Measurements from ENCODE around the gene TPRX2. TPM values are rescaled to one million over a fixed set of nuclear protein-coding genes. Genes with fewer than 3 reads are reported as not detected.
A peak's percentile ranks its signal among the peaks of the same experiment; 100 is the strongest.

Gene TPRX2
- total RNA-seq, 1 experiment from 2014 or later, result not detected

DNA sequence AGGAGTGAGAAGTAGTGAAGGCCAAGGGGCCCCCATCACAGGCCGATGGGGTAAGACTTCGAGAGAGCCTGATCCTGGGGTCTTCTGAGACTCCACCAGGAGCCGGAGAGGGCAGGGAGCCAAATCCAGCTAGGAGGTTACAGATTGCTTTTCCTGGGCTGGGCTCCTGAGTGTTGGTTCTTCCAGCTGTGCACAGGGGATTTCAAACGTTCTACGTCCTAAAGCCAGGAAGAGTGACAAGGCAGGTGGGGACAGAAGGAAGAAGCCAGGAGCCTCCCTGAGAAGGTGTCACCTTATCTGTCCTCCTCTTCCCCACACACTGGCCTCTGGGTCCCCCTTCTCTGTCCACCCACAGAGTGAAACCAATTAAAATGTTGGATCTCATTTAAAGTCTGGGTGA, 16.1 kb upstream of the TPRX2 start:
- ChIA-PET POLR2A (ENCODE audit: low non-redundant PET) (interaction anchor here (0.6 kb wide), 1 partner anchor 55 kb away, joined by 3 read pairs; no protein-coding TSS in a partner anchor), CTCF (no interaction called here)
- no peak for TF ChIP-seq EZH2 (IDR thresholded peaks at IDR 0.05; ENCODE audit: borderline replicate concordance, low read depth, low read length, poor library complexity, severe bottlenecking)
- TF ChIP-seq, protein P1, sequence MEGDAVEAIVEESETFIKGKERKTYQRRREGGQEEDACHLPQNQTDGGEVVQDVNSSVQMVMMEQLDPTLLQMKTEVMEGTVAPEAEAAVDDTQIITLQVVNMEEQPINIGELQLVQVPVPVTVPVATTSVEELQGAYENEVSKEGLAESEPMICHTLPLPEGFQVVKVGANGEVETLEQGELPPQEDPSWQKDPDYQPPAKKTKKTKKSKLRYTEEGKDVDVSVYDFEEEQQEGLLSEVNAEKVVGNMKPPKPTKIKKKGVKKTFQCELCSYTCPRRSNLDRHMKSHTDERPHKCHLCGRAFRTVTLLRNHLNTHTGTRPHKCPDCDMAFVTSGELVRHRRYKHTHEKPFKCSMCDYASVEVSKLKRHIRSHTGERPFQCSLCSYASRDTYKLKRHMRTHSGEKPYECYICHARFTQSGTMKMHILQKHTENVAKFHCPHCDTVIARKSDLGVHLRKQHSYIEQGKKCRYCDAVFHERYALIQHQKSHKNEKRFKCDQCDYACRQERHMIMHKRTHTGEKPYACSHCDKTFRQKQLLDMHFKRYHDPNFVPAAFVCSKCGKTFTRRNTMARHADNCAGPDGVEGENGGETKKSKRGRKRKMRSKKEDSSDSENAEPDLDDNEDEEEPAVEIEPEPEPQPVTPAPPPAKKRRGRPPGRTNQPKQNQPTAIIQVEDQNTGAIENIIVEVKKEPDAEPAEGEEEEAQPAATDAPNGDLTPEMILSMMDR (conservative IDR thresholded peaks at IDR 0.05; ENCODE audit: low read depth, low read length), result no peak
- H3K27me3 ChIP-seq (replicated peaks; ENCODE audit: insufficient read depth, low read depth, low read length, poor library complexity), result no peaks in the 10 kb centered on the region
- no peak for DNase-seq (ENCODE audit: low spot score)
- no peaks in the 10 kb centered on the region for H3K9me3 ChIP-seq (ENCODE audit: low read depth, low read length, poor library complexity, severe bottlenecking)
- no TSS peak for BruUV-seq (replicated peaks)
- H3K27ac ChIP-seq (ENCODE audit: low read depth, low read length, poor library complexity, severe bottlenecking), result no peak overlapping the region
- intact Hi-C loops (cut with micrococcal nuclease; ENCODE audit: unreplicated experiment), result no loop called here
- H3K4me1 ChIP-seq (ENCODE audit: insufficient read depth, low read length, poor library complexity, severe bottlenecking), result no peaks in the 10 kb centered on the region
- H3K36me3 ChIP-seq (ENCODE audit: insufficient read depth, low read length, poor library complexity, severe bottlenecking), result no peaks in the 10 kb centered on the region
- H3K4me3 ChIP-seq (ENCODE audit: low read depth, low read length, poor library complexity, severe bottlenecking), result no peak overlapping the region

DNA sequence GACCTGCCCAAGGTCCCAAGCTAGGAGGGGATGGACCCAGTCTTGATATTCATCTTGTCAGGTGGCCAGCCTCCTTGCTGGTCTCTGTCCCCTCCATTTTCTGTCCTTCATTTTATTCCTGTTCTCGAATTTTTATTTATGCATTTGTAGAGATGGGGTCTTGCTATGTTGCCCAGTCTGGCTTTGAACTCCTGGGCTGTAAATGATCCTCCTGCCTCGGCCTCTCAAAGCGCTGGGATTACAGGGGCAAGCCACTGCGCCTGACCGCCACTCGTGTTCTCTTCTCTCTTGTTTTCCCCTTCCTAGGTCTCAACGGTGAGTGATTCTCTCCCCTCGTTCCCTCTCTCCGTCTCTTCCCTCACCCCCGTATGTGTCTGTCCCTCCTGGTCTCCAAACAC, 10.6 kb upstream of the TPRX2 start:
- H3K27me3 ChIP-seq (replicated peaks; ENCODE audit: insufficient read depth, low read depth, low read length, poor library complexity), result no peaks in the 10 kb centered on the region
- H3K9me3 ChIP-seq (ENCODE audit: low read depth, low read length, poor library complexity, severe bottlenecking), result no peaks in the 10 kb centered on the region
- no peak overlapping the region for H3K27ac ChIP-seq (ENCODE audit: low read depth, low read length, poor library complexity, severe bottlenecking)
- no peaks in the 10 kb centered on the region for H3K36me3 ChIP-seq (ENCODE audit: insufficient read depth, low read length, poor library complexity, severe bottlenecking)
- no TSS peak for BruUV-seq (replicated peaks)
- no peak for TF ChIP-seq EZH2 (IDR thresholded peaks at IDR 0.05; ENCODE audit: borderline replicate concordance, low read depth, low read length, poor library complexity, severe bottlenecking)
- TF ChIP-seq, protein P1 (conservative IDR thresholded peaks at IDR 0.05; ENCODE audit: low read depth, low read length), result no peak
- intact Hi-C loops (cut with micrococcal nuclease; ENCODE audit: unreplicated experiment), result no loop called here
- DNase-seq (ENCODE audit: low spot score), result no peak
- H3K4me1 ChIP-seq (ENCODE audit: insufficient read depth, low read length, poor library complexity, severe bottlenecking), result peaks cover 4% of the 10 kb centered on the region
- ChIA-PET CTCF (interaction anchor here (0.6 kb wide), 1 partner anchor 24 kb away, joined by 4 read pairs; no protein-coding TSS in a partner anchor), POLR2A (ENCODE audit: low non-redundant PET) (no interaction called here)
- H3K4me3 ChIP-seq (ENCODE audit: low read depth, low read length, poor library complexity, severe bottlenecking), result peak overlapping the region; percentile 27

DNA sequence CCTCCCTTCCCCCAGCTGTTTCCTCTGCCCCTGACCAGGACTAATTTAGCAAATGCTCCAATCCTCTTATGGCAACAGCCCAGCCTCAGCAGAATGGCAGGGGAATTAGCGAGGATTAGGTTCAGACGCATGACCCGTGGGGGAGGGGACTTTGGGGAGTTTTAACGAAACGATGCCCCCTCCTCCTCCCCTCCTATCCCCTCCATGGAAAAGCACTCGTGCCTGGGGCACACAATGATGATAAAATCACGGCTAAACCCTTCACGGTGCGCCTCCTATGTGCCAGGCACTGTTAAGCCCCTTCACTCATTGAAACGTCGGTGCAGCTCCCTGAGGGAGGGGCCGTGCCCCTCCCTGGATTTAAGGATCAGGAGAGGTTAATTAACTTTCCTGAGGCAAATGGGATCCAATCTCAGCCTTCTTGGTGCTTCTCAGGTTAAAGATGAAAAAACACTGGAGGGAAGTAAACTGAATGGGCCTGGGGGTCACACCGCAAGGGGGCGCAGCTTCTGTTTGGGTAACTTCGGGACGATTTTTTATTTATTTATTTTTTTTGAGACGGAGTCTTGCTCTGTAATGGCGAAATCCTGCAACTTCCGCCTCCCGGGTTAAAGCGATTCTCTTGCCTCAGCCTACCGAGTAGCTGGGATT, 10.1 kb upstream of the TPRX2 start:
- no TSS peak for BruUV-seq (replicated peaks)
- Histone ChIP-seq H3K36me3 (ENCODE audit: insufficient read depth, low read length, poor library complexity, severe bottlenecking) (no peaks in the 10 kb centered on the region), H3K27me3 (replicated peaks; ENCODE audit: insufficient read depth, low read depth, low read length, poor library complexity) (no peaks in the 10 kb centered on the region), H3K27ac (ENCODE audit: low read depth, low read length, poor library complexity, severe bottlenecking) (no peak overlapping the region), H3K9me3 (ENCODE audit: low read depth, low read length, poor library complexity, severe bottlenecking) (no peaks in the 10 kb centered on the region), H3K4me3 (ENCODE audit: low read depth, low read length, poor library complexity, severe bottlenecking) (peak overlapping the region; percentile 27), H3K4me1 (ENCODE audit: insufficient read depth, low read length, poor library complexity, severe bottlenecking) (peaks cover 4% of the 10 kb centered on the region)
- POLR2A ChIA-PET (ENCODE audit: low non-redundant PET), result no interaction called here
- intact Hi-C loops (cut with micrococcal nuclease; ENCODE audit: unreplicated experiment), result no loop called here
- CTCF ChIA-PET, result interaction anchor here (0.6 to 1.2 kb wide), 2 partner anchors 20 to 24 kb away, joined by 4 read pairs; no protein-coding TSS in a partner anchor
- TF ChIP-seq, protein P1 (conservative IDR thresholded peaks at IDR 0.05; ENCODE audit: low read depth, low read length), result peak; percentile 79
- TF ChIP-seq EZH2 (IDR thresholded peaks at IDR 0.05; ENCODE audit: borderline replicate concordance, low read depth, low read length, poor library complexity, severe bottlenecking), result no peak
- peak; percentile 49 for DNase-seq (ENCODE audit: low spot score)
